B cell (primary cell): ENCODE results near the gene RBM39. TPM values are rescaled to one million over a fixed set of nuclear protein-coding genes. Genes with fewer than 3 reads are reported as not detected.

Experiments used
- ATAC-seq: fragments of 200-7000 bp; cut with Tn5 transposase; one replicate; pipeline ENCODE4 v1.10.0; 2021; ENCODE audit warnings: low read depth, mild to moderate bottlenecking, moderate number of reproducible peaks, moderate library complexity
- CTCF ChIA-PET: fragments of 350-600 bp; sonication (Branson Sonifier 250); formaldehyde crosslinking; loops from one replicate; lab custom pipeline; 2021; ENCODE audit warnings: antibody characterized with exemption, inconsistent platforms; lab: Charles Lee
- POLR2A ChIA-PET: fragments of 350-600 bp; sonication (Branson Sonifier 250); formaldehyde crosslinking; loops from one replicate; lab custom pipeline; 2021; ENCODE audit warnings: antibody characterized with exemption; lab: Charles Lee
- DNase-seq: peaks from one replicate; pipeline ENCODE4 v3.0.0; 2013
- H2AFZ ChIP-seq: 2 replicates; pipeline ENCODE4 v1.6.1; 2012; ENCODE audit warnings: mild to moderate bottlenecking, low read depth, low read length; ENCODE audit not compliant: insufficient read depth, poor library complexity, severe bottlenecking
- H3K27ac ChIP-seq, 2 donors: 1 replicate in 1 of 2; 2 replicates in 1 of 2; pipeline ENCODE4 v1.5.1; 2012 to 2013; ENCODE audit warnings: low read length in 2 of 2, mild to moderate bottlenecking in 2 of 2, moderate library complexity in 1 of 2
- H3K27me3 ChIP-seq, 4 experiments: fragments of 200-600 bp in 1 of 4; sonication (generic) in 1 of 4; replicated peaks in 1 of 4; 1 replicate in 2 of 4; 2 replicates in 2 of 4; pipeline versions ENCODE4 v1.6.1 to v1.7.0; 2013 to 2016; ENCODE audit warnings: low read length in 3 of 4, mild to moderate bottlenecking in 2 of 4, mixed read lengths in 1 of 4, moderate library complexity in 1 of 4; ENCODE audit not compliant: insufficient read depth in 4 of 4, control insufficient read depth in 3 of 4; ENCODE audit errors: control extremely low read depth in 1 of 4
- H3K36me3 ChIP-seq, 2 experiments: replicated peaks in 1 of 2; 1 replicate in 1 of 2; 2 replicates in 1 of 2; pipeline versions ENCODE4 v1.6.1 to v1.7.1; 2013; ENCODE audit warnings: low read length in 1 of 2; ENCODE audit not compliant: insufficient read depth in 2 of 2, control insufficient read depth in 1 of 2; ENCODE audit errors: control extremely low read depth in 1 of 2, extremely low read depth in 1 of 2
- H3K4me1 ChIP-seq, 2 donors: fragments of 200-600 bp in 1 of 2; sonication (generic) in 1 of 2; 1 replicate in 1 of 2; 2 replicates in 1 of 2; pipeline versions ENCODE4 v1.5.1 to v1.6.1; 2013 to 2017; ENCODE audit warnings: low read length in 2 of 2; ENCODE audit not compliant: control insufficient read depth in 2 of 2, insufficient read depth in 2 of 2
- H3K4me2 ChIP-seq: replicated peaks from 2 replicates; pipeline ENCODE3; 2012; ENCODE audit warnings: mild to moderate bottlenecking, low read depth, low read length; ENCODE audit not compliant: poor library complexity, severe bottlenecking
- H3K4me3 ChIP-seq, 5 experiments: fragments of 200-600 bp in 1 of 5; sonication (generic) in 1 of 5; 1 replicate in 3 of 5; 2 replicates in 2 of 5; pipeline versions ENCODE4 v1.5.1 to v1.7.0; 2011 to 2016; ENCODE audit warnings: low read length in 4 of 5, mild to moderate bottlenecking in 4 of 5, low read depth in 2 of 5, control low read depth in 1 of 5, moderate library complexity in 1 of 5; ENCODE audit not compliant: insufficient read depth in 1 of 5; ENCODE audit errors: control extremely low read depth in 1 of 5, extremely low read depth in 1 of 5
- H3K79me2 ChIP-seq: fragments of 200-600 bp; sonication (generic); one replicate; pipeline ENCODE4 v1.6.0; 2016; ENCODE audit warnings: low read length; ENCODE audit not compliant: control insufficient read depth, insufficient read depth
- H3K9ac ChIP-seq: fragments of 200-600 bp; sonication (generic); 2 replicates; pipeline ENCODE4 v1.6.1; 2017; ENCODE audit warnings: mild to moderate bottlenecking, low read length, moderate library complexity
- H3K9me3 ChIP-seq, 3 donors: one replicate each; pipeline versions ENCODE4 v1.6.1 to v1.7.1; 2013; ENCODE audit warnings: low read length in 2 of 3; ENCODE audit not compliant: control insufficient read depth in 2 of 3, insufficient read depth in 1 of 3; ENCODE audit errors: control extremely low read depth in 1 of 3
- H4K20me1 ChIP-seq: 2 replicates; pipeline ENCODE4 v1.6.0; 2012; ENCODE audit warnings: mild to moderate bottlenecking, low read length; ENCODE audit not compliant: insufficient read depth, control insufficient read depth, poor library complexity, severe bottlenecking
- H3K27ac Mint-ChIP-seq: one replicate; pipeline ENCODE4 v1.8.0; 2021; ENCODE audit warnings: mixed read lengths
- H3K27me3 Mint-ChIP-seq: one replicate; pipeline ENCODE4 v1.8.0; 2021; ENCODE audit warnings: mixed read lengths
- H3K4me1 Mint-ChIP-seq: one replicate; pipeline ENCODE4 v1.8.0; 2021; ENCODE audit warnings: mixed read lengths
- H3K4me3 Mint-ChIP-seq: one replicate; pipeline ENCODE4 v1.8.0; 2021; ENCODE audit warnings: mixed read lengths
- H3K9me3 Mint-ChIP-seq: one replicate; pipeline ENCODE4 v1.8.0; 2022; ENCODE audit warnings: mixed read lengths; ENCODE audit not compliant: insufficient read depth
- CTCF ChIP-seq: fragments of 200-600 bp; IDR thresholded peaks from one replicate; pipeline ENCODE4 v1.8.0; 2022; ENCODE audit warnings: antibody characterized with exemption, mild to moderate bottlenecking
- EZH2 ChIP-seq: IDR thresholded peaks from 2 replicates; pipeline ENCODE4 v1.6.1; 2012; ENCODE audit warnings: borderline replicate concordance, low read depth, mild to moderate bottlenecking, moderate library complexity, low read length; ENCODE audit not compliant: insufficient read depth, poor library complexity, severe bottlenecking
- WGBS: methylation state at CpG from one replicate; pipeline ENCODE4 v1.1.5; 2013; ENCODE audit warnings: missing lambda C conversion rate; ENCODE audit not compliant: insufficient coverage; 5-methylcytosine and 5-hydroxymethylcytosine counted together
- intact Hi-C: fragments of 100-400 bp; cut with micrococcal nuclease; formaldehyde crosslinking; loops from one replicate; pipeline ENCODE4 v1.10.0; 2022
- polyA plus RNA-seq: library from polyadenylated mRNA; depleted of rRNA; stranded (reverse); fragments of >200 nt; gene quantifications from 2 replicates; pipeline ENCODE4 v1.2.3, GENCODE V29; 2012
- total RNA-seq, 2 donors: library from RNA; stranded (reverse); fragments of 120-200 nt in 1 of 2; gene quantifications; 1 replicate in 1 of 2; 2 replicates in 1 of 2; pipeline versions ENCODE4 v1.2.3 to v1.2.4, GENCODE V29; 2013 to 2022

Gene RBM39
- total and polyA plus RNA-seq, 2 donors (not counting 1 experiment from before 2014, with no cell fraction given) = 217 to 689 TPM

- CTCF ChIA-PET = no interaction called here
- ATAC-seq = no peak
Measured at GRCh38 chr20:35674921-35675320, 67.1 kb downstream of the RBM39 start.

GRCh38 chr20:35673884-35674283 lies 68.2 kb downstream of the RBM39 start:
- POLR2A ChIA-PET = no interaction called here
- Mint-ChIP-seq H3K4me1 (peaks cover under 1% of the 10 kb centered on the region), H3K27me3 (no peaks in the 10 kb centered on the region), H3K4me3 (no peak overlapping the region), H3K9me3 (no peaks in the 10 kb centered on the region), H3K27ac (no peak overlapping the region)
- H3K79me2 ChIP-seq = peaks cover 3% of the 10 kb centered on the region
- no peaks in the 10 kb centered on the region for H4K20me1 ChIP-seq
- DNase-seq (no peak), ATAC-seq (no peak)
- H3K4me2 ChIP-seq = no peak overlapping the region
- no peaks in the 10 kb centered on the region for H3K9me3 ChIP-seq
- CTCF ChIA-PET = no interaction called here
- intact Hi-C loops = no loop called here
- H3K27ac ChIP-seq = no peak overlapping the region
- H3K9ac ChIP-seq = no peak overlapping the region
- H2AFZ ChIP-seq = no peak overlapping the region
- TF ChIP-seq EZH2 = no peak
- no peak for TF ChIP-seq CTCF
- whole genome bisulfite sequencing = 65% methylated on average over 3 of the region's 4 CpGs
- no peak overlapping the region for H3K4me3 ChIP-seq
- H3K4me1 ChIP-seq = no peaks in the 10 kb centered on the region
- H3K36me3 ChIP-seq = peaks cover 2 to 42% of the 10 kb centered on the region in 2 experiments
- H3K27me3 ChIP-seq = no peaks in the 10 kb centered on the region

More at GRCh38 chr20:35674921-35675320, 67.1 kb downstream of the RBM39 start:
- Mint-ChIP-seq H3K27ac (no peak overlapping the region), H3K27me3 (no peaks in the 10 kb centered on the region), H3K4me3 (no peak overlapping the region), H3K4me1 (peaks cover 3% of the 10 kb centered on the region), H3K9me3 (no peaks in the 10 kb centered on the region)
- POLR2A ChIA-PET = interaction anchor here (0.5 kb wide), 1 partner anchor 9 kb away, joined by 4 read pairs; no protein-coding TSS in a partner anchor
- DNase-seq = no peak
- Histone ChIP-seq H3K9ac (no peak overlapping the region), H3K79me2 (peaks cover 3% of the 10 kb centered on the region), H3K27me3 (no peaks in the 10 kb centered on the region), H3K4me2 (no peak overlapping the region), H3K36me3 (peaks cover 2 to 38% of the 10 kb centered on the region in 2 experiments), H3K9me3 (no peaks in the 10 kb centered on the region), H3K27ac (no peak overlapping the region), H4K20me1 (no peaks in the 10 kb centered on the region), H3K4me1 (no peaks in the 10 kb centered on the region), H3K4me3 (no peak overlapping the region), H2AFZ (no peak overlapping the region)
- intact Hi-C loops = no loop called here
- WGBS = no CpG with 5 or more reads among the region's 8 CpGs
- TF ChIP-seq EZH2 (no peak), CTCF (no peak)
